Activated T-cell treated with anti-CD3 and anti-CD28 coated beads, Interleukin-2, amount 50 U/mL, for 4 hours (primary cell): ENCODE results near the gene GPR17. TPM values are rescaled to one million over a fixed set of nuclear protein-coding genes. Genes with fewer than 3 reads are reported as not detected.
A peak's percentile ranks its signal among the peaks of the same experiment; 100 is the strongest.

Experiments
- ATAC-seq, 2 donors: fragments of 200-7000 bp; cut with Tn5 transposase; one replicate each; pipeline ENCODE4 v1.10.0; 2021
- DNase-seq: peaks from one replicate; pipeline ENCODE4 v3.0.0-alpha.2; 2020
- H3K27me3 Mint-ChIP-seq: one replicate; pipeline ENCODE4 v1.8.0; 2021; ENCODE audit warnings: low read depth, mixed read lengths
- H3K36me3 Mint-ChIP-seq: one replicate; pipeline ENCODE4 v1.8.0; 2022; ENCODE audit warnings: mixed read lengths; ENCODE audit not compliant: insufficient read depth
- H3K4me1 Mint-ChIP-seq: one replicate; pipeline ENCODE4 v1.8.0; 2021; ENCODE audit warnings: low read depth, mixed read lengths
- H3K4me3 Mint-ChIP-seq: one replicate; pipeline ENCODE4 v1.8.0; 2021; ENCODE audit warnings: mild to moderate bottlenecking, moderate library complexity, mixed read lengths
- H3K9me3 Mint-ChIP-seq: one replicate; pipeline ENCODE4 v1.8.0; 2021; ENCODE audit warnings: mixed read lengths
- total RNA-seq, 3 donors: library from RNA; stranded (reverse); gene quantifications; one replicate each; pipeline ENCODE4 v1.2.1, GENCODE V29; 2021

Gene GPR17
- total RNA-seq, 3 donors from 2014 or later = not detected

DNA sequence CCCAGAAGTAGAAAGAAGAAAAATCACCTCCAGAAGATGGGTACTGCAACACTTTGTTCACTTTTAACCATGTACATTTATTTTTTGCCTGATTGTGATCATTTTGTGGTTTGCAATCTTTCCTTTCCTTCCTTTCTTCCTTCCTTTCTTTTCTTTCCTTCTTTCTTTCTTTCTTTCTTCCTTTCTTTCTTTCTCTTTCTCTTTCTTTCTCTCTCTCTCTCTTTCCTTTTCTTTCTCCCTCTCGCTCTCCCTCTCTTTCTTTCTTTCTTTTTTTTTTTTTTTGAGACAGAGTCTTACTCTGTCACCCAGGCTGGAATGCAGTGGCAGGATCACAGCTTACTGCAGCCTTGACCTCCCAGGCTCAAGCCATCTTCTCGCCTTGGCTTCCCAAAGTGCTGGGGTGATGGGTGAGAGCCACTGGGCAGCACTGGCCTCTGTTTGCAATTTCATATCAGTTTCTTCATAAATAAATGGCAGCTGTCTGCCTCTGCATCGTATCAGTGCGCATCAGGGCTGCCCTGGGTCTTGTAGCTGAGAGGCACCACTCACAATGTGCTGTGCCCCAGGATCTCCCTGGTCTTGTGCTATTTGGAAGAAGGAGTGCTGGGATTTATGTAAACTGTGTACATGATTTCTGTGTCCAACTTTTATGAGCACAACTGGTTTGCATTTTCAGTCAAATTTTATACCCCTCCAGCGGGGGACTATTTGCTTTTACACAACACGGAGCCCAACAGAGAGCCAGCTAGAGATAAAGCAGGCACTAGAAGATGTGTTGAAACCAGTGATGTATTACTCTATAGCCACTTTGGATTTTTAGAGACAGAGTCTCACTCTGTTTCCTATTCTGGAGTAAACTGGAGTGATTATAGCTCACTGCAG is 36.3 kb downstream of the GPR17 start:
- H3K4me1 Mint-ChIP-seq = peaks cover 2% of the 10 kb centered on the region
- no peak for ATAC-seq

DNA sequence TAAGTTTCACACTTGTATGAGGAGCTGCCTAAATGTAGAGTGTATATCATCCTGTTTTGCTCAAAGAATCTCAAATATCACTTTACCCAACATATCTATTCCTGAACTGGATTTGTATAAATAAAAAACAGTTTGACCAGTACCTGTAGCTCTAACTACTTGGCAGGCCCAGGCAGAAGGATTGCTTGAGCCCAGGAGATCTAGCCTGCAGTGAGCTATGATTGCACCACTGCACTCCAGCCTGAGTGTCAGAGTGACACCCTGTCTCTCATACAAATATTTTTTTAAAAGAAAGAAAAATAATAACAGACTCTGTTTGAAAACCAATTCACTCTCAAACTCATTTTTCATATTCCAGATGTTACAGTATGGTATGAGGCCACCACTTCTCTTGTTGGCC is 37.1 kb downstream of the GPR17 start:
- Mint-ChIP-seq H3K4me1 (peaks cover 2% of the 10 kb centered on the region), H3K27me3 (peaks cover 12% of the 10 kb centered on the region), H3K36me3 (no peaks in the 10 kb centered on the region), H3K4me3 (no peak overlapping the region), H3K9me3 (no peaks in the 10 kb centered on the region)
- ATAC-seq (no peak), DNase-seq (no peak)

More for the DNA sequence above, 36.3 kb downstream of the GPR17 start:
- Mint-ChIP-seq H3K9me3 (no peaks in the 10 kb centered on the region), H3K4me3 (no peak overlapping the region), H3K36me3 (no peaks in the 10 kb centered on the region), H3K27me3 (peaks cover 18% of the 10 kb centered on the region)
- no peak for DNase-seq

DNA sequence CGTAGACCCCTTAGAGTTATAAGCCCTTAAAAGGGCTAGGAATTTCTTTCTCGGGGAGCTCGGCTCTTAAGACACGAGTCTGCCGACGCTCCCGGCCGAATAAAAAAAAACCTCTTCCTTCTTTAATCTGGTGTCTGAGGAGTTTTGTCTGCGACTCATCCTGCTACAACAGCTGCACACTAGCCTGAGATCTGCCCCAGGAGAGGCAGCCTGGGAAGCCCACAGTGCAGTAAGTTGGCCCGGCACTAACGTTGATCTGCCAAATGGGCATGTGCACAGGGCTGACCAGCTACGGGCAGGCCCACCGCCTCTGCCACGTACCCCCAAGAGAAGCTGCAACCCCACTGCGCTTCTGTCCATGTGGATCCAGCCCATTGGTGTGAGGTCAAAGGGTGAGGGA is 37.8 kb downstream of the GPR17 start:
- Mint-ChIP-seq H3K4me3 (no peak overlapping the region), H3K4me1 (peaks cover 2% of the 10 kb centered on the region)
- ATAC-seq = no peak

DNA sequence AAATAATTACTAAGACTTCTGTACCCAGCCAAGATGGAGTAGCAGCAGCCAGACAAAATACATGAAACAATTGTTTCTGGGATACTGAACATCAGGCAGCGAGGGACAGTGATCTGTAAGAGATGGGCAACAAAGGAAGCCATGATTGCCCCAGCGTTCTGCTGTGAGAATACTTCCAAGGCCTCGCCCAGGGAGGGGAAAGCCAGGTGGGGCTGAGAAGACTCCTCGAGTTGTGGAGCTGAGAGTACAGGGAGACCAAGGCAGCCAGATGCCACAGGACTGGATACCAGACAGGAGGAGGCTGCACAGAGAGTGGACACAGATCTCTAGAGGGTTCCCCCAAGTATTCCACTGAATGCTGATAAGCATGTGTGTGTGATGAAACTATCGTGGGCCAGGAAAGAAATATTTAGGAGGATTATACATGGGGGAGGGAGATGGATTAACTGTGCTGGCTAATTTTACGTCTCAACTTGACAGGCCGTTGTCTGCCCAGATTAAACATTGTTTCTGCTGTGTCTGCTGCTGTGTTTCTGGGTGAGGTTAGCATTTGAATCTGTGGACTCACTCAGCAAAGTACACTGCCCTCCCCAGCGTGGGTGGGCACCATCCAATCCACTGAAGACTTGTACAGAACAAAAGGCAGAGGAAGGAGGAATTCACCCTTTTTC is 39.6 kb downstream of the GPR17 start:
- no peak for ATAC-seq
- no peak overlapping the region for H3K4me3 Mint-ChIP-seq
- DNase-seq = no peak
- H3K9me3 Mint-ChIP-seq = peaks cover 3% of the 10 kb centered on the region
- peaks cover 2% of the 10 kb centered on the region for H3K36me3 Mint-ChIP-seq
- peaks cover 2% of the 10 kb centered on the region for H3K4me1 Mint-ChIP-seq
- H3K27me3 Mint-ChIP-seq = peaks cover 6% of the 10 kb centered on the region

More for the DNA sequence above, 37.8 kb downstream of the GPR17 start:
- peaks cover 6% of the 10 kb centered on the region for H3K27me3 Mint-ChIP-seq
- H3K36me3 Mint-ChIP-seq = no peaks in the 10 kb centered on the region
- no peak for DNase-seq
- no peaks in the 10 kb centered on the region for H3K9me3 Mint-ChIP-seq

DNA sequence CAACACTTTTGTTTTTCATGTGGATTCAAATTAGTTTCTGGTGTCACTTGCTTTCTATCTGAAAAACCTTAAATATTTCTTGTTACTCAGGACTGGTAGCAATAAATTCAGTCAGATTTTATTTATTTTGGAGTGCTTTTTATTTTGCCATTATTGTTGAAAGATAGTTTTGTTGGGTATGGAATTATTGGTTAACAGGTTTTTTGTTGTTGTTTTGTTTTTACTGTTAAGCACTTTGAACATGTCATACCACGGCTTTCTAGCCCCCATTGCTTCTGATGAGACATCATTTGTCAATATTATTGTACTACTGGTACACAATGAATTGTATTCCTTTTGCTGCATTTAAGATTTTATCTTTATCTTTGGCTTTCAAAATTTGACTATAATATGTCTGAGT is 42.5 kb downstream of the GPR17 start:
- no peaks in the 10 kb centered on the region for H3K4me1 Mint-ChIP-seq
- peaks cover 17% of the 10 kb centered on the region for H3K9me3 Mint-ChIP-seq
- DNase-seq (no peak), ATAC-seq (no peak)
- H3K27me3 Mint-ChIP-seq = peaks cover 6% of the 10 kb centered on the region
- H3K4me3 Mint-ChIP-seq = no peak overlapping the region
- peaks cover 8% of the 10 kb centered on the region for H3K36me3 Mint-ChIP-seq

DNA sequence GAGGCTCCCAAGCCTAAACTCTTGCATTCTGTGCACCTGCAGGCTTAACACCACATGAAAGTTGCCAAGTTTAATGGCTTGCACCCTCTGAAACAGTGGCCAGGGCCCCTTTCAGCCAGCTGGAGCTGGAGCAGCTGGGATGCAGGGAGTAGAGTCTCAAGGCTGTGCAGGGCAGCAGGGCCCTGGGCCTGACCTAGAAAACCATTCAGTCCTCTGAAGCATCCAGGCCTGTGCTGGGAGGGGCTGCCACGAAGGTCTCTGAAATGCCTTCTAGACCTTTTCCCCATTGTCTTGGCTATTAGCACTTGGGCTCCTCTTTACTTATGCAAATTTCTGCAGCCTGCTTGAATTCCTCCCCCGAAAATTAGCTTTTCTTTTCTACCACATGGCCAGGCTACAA is 44.7 kb downstream of the GPR17 start:
- ATAC-seq (no peak), DNase-seq (no peak)
- H3K27me3 Mint-ChIP-seq = peaks cover 6% of the 10 kb centered on the region
- H3K36me3 Mint-ChIP-seq = peaks cover 8% of the 10 kb centered on the region
- H3K9me3 Mint-ChIP-seq = peaks cover 17% of the 10 kb centered on the region
- H3K4me1 Mint-ChIP-seq = no peaks in the 10 kb centered on the region
- no peak overlapping the region for H3K4me3 Mint-ChIP-seq

DNA sequence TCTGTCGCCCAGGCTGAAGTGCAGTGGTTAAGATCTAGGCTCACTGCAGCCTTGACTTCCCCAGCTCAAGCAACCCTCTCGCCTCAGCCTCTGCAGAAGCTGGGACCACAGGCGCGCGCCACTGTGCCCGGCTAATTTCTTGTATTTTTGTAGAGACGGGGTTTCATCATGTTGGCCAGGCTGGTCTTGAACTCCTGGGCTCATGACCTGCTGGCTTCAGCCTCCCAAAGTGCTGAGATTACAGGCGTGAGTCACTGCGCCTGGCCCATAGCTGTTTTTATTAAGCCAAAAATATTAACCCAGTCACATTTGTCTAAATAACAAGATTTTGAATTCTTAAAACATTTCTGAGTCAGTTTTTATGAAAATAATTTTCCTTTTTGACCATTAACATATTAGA is 49.0 kb downstream of the GPR17 start:
- Mint-ChIP-seq H3K36me3 (peaks cover 7% of the 10 kb centered on the region), H3K27me3 (peaks cover 2% of the 10 kb centered on the region), H3K4me3 (no peak overlapping the region), H3K9me3 (peaks cover 16% of the 10 kb centered on the region), H3K4me1 (no peaks in the 10 kb centered on the region)
- no peak for ATAC-seq
- no peak for DNase-seq

DNA sequence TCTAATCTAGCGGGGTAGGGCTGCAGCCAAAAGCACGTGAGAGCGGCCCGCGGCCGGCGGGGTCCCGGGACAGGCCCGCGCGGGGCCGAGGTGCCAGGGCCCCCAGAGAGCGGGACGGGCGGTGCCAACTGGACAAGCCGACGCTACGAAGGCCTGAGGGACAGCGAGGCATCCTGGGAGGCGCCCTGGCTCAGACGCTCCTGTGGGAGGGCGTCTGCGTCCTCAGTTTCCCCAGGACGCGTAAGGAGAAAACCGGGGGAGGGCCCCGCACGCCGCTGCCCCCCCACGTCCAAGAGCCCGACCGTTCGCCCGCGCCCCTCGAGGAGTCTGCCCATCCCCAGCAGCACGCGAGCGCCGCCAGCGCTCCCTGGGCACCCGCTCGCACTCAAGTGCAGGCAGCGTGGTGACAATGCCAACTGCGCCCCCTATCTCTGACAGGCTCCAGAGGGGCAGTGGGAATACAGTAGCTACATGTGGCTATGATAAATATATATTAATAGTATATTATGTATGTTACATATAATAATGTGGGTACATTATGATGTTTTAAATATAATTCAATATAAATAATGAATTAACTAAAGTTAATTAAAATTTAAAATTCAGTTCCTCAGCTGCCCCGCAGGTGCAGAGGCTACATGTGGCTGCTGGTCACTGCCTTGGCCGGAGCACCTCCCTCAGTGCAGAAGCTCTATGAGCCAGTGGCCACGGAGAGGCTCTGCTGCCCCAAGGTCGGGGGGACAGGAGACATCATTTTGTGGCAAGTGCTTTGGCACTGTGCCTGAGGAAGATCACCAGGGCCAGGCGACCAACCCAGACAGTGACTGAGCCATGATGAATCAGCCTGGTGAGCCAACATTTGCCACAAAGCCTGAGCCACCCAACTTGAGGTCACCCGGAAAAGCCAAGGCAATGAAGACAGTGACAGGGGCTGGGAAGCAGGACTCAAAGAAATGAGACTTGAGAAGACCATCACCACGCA is 49.8 kb downstream of the GPR17 start:
- peak in 1 of 2 donors; percentile 81 for ATAC-seq
- peaks cover 6% of the 10 kb centered on the region for H3K36me3 Mint-ChIP-seq
- H3K27me3 Mint-ChIP-seq = peaks cover 2% of the 10 kb centered on the region
- H3K4me1 Mint-ChIP-seq = peaks cover 8% of the 10 kb centered on the region
- peaks cover 13% of the 10 kb centered on the region for H3K9me3 Mint-ChIP-seq
- DNase-seq = no peak
- H3K4me3 Mint-ChIP-seq = no peak overlapping the region

DNA sequence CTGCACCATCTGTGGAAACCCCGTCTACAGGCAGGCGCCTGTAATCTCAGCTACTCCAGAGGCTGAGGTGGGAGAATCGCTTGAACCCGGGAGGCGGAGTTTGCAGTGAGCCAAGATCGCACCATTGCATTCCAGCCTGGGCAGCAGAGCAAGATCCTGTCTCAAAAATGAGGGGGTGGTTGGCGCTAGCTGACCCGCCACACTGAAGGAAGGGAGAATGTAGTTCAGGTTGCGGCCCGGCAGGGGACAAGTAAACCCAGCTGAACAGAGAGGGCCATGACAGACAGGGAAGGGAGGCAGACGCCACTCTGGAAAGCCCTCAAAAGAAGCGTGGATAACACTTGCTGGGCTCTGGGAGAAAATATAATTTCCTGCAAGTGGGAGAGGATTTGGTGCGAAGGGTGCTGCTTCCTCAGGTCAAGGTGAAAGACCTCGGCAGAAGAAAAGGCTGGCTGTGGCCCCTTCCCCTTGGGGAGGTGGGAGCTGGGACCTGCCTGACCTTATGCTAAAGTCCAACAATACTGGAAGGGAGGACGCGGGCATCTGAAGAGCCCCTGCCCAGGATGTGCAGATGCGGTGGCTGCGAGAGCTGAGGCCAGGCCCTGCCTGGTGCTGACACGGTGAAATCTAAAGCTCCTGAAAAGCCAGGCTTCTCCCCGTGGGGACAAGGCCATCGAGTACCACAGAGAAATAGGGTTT is 51.7 kb downstream of the GPR17 start:
- H3K9me3 Mint-ChIP-seq = no peaks in the 10 kb centered on the region
- no peak for ATAC-seq
- H3K36me3 Mint-ChIP-seq = peaks cover 3% of the 10 kb centered on the region
- peaks cover 2% of the 10 kb centered on the region for H3K27me3 Mint-ChIP-seq
- no peak for DNase-seq
- peaks cover 13% of the 10 kb centered on the region for H3K4me1 Mint-ChIP-seq
- no peak overlapping the region for H3K4me3 Mint-ChIP-seq

DNA sequence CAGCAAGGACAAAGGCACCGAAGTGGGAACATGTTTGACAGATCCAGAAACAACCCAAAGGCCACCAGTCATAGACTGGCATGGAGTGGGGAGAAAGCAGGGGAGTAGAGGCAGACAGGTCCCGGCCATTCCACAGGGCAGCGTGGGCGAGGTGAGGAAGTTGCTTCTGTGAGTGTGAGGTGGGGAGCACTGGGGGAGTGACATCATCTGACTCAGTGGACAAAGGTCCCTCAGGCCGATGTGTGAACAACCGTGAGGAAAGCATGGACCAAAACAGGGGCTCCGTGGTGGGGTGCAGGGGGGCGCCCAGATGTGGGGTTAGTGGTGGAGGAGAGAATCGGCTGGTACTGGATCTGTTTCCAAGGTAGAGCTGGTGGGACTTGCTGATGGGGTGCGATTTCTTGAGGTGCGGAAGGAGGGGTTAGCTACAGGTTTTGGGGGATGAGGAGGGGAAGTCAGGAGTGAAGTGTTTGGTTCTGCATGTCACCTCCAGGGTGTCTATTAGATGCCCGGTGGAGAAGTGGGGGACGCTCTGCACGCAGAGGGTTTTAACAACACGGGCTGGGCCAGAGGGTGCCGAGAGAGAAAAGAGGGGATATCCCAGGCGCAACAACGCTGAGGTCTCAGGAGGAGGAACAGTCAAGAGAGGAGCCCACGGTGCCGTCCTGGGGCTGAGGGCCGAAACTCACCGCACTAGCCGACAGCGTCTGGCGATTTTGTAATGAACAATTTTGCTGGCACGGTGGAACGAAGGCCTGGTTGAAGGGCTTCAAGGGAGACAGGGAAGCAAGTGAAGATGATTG is 52.8 kb downstream of the GPR17 start:
- H3K4me3 Mint-ChIP-seq = no peak overlapping the region
- no peaks in the 10 kb centered on the region for H3K9me3 Mint-ChIP-seq
- DNase-seq = no peak
- ATAC-seq = no peak
- H3K27me3 Mint-ChIP-seq = peaks cover 2% of the 10 kb centered on the region
- H3K4me1 Mint-ChIP-seq = peaks cover 22% of the 10 kb centered on the region
- H3K36me3 Mint-ChIP-seq = peaks cover 5% of the 10 kb centered on the region

DNA sequence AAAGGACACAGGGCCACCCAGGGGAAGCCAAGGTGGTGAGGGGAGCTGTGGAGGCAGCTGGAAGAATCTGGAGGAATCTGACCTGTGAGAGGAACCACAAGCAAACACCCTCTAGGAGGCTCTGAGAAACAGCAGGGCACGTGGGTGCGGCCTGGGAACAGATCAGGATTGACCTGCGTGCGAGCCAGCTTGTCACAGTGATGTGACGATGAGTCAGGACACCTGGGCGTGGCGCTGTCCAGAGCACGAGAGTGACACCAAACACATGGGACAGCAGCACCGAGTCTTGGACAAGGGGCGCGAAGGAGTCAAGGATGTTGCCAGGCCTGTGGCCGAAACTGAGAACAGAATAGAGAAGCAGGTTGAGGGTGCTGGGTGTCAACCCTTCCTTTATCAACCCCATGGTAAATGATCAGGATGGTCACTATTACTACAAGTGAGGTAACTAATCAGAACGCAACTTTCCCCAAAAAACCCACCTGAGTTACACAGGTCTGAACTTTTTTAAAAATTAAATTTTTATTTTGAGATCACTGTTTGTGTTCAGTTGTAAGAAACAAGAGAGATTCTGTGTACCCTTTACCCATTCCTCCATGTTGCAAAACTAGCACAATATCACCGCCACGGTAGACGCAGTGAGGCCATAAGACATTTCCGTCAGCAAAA is 54.7 kb downstream of the GPR17 start:
- ATAC-seq (peak in 1 of 2 donors; percentile 0), DNase-seq (no peak)
- Mint-ChIP-seq H3K4me1 (peaks cover 38% of the 10 kb centered on the region), H3K27me3 (peaks cover 2% of the 10 kb centered on the region), H3K36me3 (peaks cover 17% of the 10 kb centered on the region), H3K9me3 (no peaks in the 10 kb centered on the region), H3K4me3 (peak overlapping the region; percentile 92)

DNA sequence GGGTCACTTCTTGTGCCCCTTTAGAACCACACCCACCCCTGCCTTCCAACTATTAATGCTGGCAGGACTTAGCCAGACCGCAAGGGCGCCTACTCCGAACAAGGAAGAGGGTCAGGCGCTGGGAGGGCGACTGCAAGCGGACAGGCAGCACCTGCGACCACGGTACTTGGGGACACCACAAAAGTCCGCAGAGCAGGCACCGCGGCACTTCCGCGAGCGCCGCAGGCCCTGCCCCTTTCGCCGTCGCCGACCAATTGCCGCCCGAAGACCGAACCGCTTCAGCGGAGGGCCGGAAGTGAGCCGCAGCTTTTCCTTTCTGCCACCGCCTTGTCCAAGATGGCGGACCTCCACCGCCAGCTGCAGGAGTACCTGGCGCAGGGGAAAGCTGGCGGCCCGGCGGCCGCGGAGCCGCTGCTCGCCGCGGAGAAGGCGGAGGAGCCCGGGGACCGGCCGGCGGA is 55.3 kb downstream of the GPR17 start, which contains the start of gene SFT2D3:
SFT2D3 (plus strand) TSS at position 305 of the 458 bp plus-strand sequence; CDS start at position 337, 32 bp downstream.
- Mint-ChIP-seq H3K9me3 (no peaks in the 10 kb centered on the region), H3K36me3 (peaks cover 19% of the 10 kb centered on the region), H3K4me1 (peaks cover 38% of the 10 kb centered on the region), H3K27me3 (peaks cover 2% of the 10 kb centered on the region), H3K4me3 (peak within 1 kb of the TSS; percentile 92)
- ATAC-seq (peak; percentile 82 to 86), DNase-seq (peak; percentile 86)
